ENCODE results near the gene SELENOO.
"Not testable (repeated sequence)": the region's sequence is repeated elsewhere in the genome, so short reads cannot be mapped to it uniquely, and the experiment has no call there.

Gene SELENOO

GRCh38 chr22:50201191-50202129, 649 bp downstream of the SELENOO start:
- no peak for DNase-seq (ENCODE audit: low spot score)

GRCh38 chr22:50202130-50202666, 1.4 kb downstream of the SELENOO start:
- no peak for DNase-seq (ENCODE audit: low spot score)

GRCh38 chr22:50203288-50203687, 2.5 kb downstream of the SELENOO start:
- no peak for DNase-seq (ENCODE audit: low spot score)

- no peak for DNase-seq (ENCODE audit: low spot score)
Observed at GRCh38 chr22:50204571-50204970, 3.8 kb downstream of the SELENOO start.

- DNase-seq (ENCODE audit: low spot score), result not testable (repeated sequence)
Observed at GRCh38 chr22:50204998-50205397, 4.2 kb downstream of the SELENOO start.

- no peak for DNase-seq (ENCODE audit: low spot score)
Observed at GRCh38 chr22:50205781-50206569, 5.2 kb downstream of the SELENOO start.

GRCh38 chr22:50206599-50206998, 5.8 kb downstream of the SELENOO start:
- peak; percentile 36 for DNase-seq (ENCODE audit: low spot score)

GRCh38 chr22:50207383-50208140, 6.8 kb downstream of the SELENOO start:
- DNase-seq (ENCODE audit: low spot score), result no peak

GRCh38 chr22:50208430-50208938, 7.7 kb downstream of the SELENOO start:
- DNase-seq (ENCODE audit: low spot score), result no peak

GRCh38 chr22:50208939-50209892, 8.4 kb downstream of the SELENOO start:
- no peak for DNase-seq (ENCODE audit: low spot score)

GRCh38 chr22:50209893-50210292, 9.1 kb downstream of the SELENOO start:
- peak; percentile 17 for DNase-seq (ENCODE audit: low spot score)

- no peak for DNase-seq (ENCODE audit: low spot score)
Observed at GRCh38 chr22:50210378-50211139, 9.7 kb downstream of the SELENOO start.

GRCh38 chr22:50211147-50211546, 10.3 kb downstream of the SELENOO start:
- no peak for DNase-seq (ENCODE audit: low spot score)

- DNase-seq (ENCODE audit: low spot score), result no peak
Observed at GRCh38 chr22:50213263-50213662, 12.5 kb downstream of the SELENOO start.

GRCh38 chr22:50215297-50216054, 14.7 kb downstream of the SELENOO start:
- no peak for DNase-seq (ENCODE audit: low spot score)

GRCh38 chr22:50216055-50216683, 15.4 kb downstream of the SELENOO start:
- no peak for DNase-seq (ENCODE audit: low spot score)

- DNase-seq (ENCODE audit: low spot score), result no peak
Observed at GRCh38 chr22:50216684-50217520, 16.1 kb downstream of the SELENOO start.

Data from SW480 (cell line).